Stimulated activated CD4-positive, alpha-beta T cell treated with anti-CD3 and anti-CD28 coated beads, Interleukin-4, amount 100 ng/mL, for 48 hours (primary cell): Measurements from ENCODE around the gene TTC1.
A peak's percentile ranks its signal among the peaks of the same experiment; 100 is the strongest.
"Not testable (repeated sequence)": the region's sequence is repeated elsewhere in the genome, so short reads cannot be mapped to it uniquely, and the experiment has no call there.

Experiments
- DNase-seq, 2 donors: peaks; one replicate each; pipeline ENCODE4 v3.0.0-alpha.2; 2020; ENCODE audit warnings: low read depth in 2 of 2

TTC1 gene

GRCh38 chr5:160008877-160009590, at the start of gene TTC1:
TSS of gene TTC1 (plus strand) at chr5:160009139. CDS start at chr5:160010529, 1,390 bp downstream.
- peak; percentile 76 to 87 for DNase-seq

- no peak for DNase-seq
Measured at GRCh38 chr5:159961176-159962160, 47.5 kb upstream of the TTC1 start.

- DNase-seq: no peak
Measured at GRCh38 chr5:159962214-159962613, 46.7 kb upstream of the TTC1 start.

GRCh38 chr5:159963935-159964334, 45.0 kb upstream of the TTC1 start:
- DNase-seq: no peak

- DNase-seq: peak in 1 of 2 donors; percentile 16
Measured at GRCh38 chr5:159965031-159965837, 43.7 kb upstream of the TTC1 start.

- DNase-seq: not testable (repeated sequence)
Measured at GRCh38 chr5:159965838-159966128, 43.2 kb upstream of the TTC1 start.

DNA sequence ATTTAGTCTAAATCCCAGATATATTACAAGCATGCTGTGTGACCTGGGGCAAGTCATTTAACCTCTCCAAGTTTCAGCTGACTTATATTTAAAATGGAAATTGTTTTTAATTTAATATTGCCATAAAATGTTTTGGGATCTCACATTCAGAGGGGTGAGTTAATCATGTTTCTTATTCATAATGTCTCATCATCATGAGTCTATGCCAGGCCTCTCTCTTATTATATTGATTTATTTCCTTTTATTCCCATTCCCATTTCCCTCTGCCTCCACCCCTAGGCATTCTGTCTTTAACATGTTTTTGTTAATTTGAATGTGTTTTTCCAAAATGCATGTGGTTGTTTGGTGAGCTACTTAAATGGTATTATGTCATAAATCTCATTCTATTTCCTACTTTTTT, 39.0 kb upstream of the TTC1 start:
- DNase-seq: no peak

- no peak for DNase-seq
Measured at GRCh38 chr5:159971038-159971437, 37.9 kb upstream of the TTC1 start.

- DNase-seq: no peak
Measured at GRCh38 chr5:159971514-159971913, 37.4 kb upstream of the TTC1 start.

- DNase-seq: no peak
Measured at GRCh38 chr5:159971931-159972461, 36.9 kb upstream of the TTC1 start.

GRCh38 chr5:159972538-159973362, 36.2 kb upstream of the TTC1 start:
- DNase-seq: no peak

DNA sequence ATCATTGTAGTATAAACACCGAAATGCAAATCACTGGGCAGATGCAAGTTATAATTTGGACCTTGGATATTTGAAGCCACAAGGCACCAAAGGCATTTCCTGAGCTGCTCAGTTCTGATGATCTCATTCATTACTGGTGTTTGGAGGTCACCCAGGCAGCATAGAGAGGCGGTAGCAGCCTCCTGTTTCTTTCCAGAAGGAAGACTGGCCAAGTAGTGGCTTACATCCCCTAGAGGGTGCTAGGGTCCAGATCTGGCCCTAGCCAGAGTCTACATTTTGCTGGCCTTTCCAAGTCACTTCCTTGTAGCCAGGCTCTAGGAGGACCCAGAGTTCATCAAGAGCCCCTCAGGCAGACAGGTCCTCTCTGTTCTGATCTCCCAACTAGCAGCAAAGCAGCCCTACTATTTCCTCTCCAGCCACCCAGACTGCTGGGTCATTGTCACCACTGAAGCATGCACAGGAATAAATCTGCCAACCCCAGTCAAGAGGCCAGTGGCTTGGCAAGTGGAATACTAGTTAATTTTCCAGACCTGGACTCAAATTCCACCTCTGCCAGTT, 33.4 kb upstream of the TTC1 start:
- no peak for DNase-seq

- DNase-seq: no peak
Measured at GRCh38 chr5:159976921-159977320, 32.0 kb upstream of the TTC1 start.

DNA sequence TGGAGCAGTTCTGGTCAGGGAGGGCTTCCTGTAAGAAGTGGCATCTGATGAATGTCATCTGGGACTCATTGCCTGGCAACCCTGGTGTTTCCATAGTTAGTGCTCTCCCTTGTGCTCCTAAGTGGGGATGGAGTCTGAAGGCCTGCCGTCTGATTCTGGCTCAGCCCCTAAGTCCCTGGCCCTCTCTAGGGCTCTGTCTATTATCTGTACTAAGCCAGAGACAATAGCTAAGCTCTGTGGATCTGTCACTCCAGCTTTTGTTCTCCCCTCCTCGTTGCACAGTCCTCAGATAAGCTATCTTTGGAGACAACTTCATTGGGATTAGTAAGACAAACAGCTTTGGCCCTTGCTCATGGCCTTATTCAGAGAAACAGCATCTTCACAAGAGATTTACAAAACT, 30.6 kb upstream of the TTC1 start:
- DNase-seq: no peak

DNA sequence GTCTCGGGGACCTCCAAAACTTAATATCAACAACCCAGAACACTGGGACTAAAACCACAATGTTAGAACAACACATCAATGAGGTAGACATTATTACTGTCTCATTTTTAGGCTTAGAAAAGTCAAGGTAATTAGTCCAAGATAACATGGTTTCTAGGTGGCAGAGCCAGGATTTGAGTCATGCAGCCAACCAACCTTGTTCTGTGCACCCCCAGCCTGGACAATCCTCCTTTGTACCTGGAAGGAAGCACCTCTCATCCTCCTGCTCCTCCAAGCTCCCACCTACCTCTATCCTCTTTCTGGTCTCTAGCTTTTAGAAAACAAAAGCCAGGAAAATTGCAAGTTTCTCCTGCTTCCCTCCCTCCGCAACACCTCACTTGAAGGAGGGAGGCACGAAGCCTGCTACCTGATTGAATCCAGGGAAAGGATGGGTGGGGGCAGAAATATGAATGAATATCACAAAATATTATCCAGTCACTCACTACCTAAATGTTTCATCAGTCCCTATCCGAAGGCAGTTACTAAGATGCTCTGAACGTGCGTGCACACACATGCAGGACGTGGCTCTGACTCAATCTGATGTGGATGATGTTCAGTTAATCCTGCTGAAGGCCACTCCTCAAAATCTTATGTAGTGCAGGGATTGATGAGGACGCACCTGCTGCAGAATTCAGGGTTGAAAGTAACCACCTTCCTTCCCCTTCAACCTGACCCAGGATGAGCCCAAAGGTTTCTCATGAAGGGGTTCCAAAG, 26.3 kb upstream of the TTC1 start:
- no peak for DNase-seq

- DNase-seq: peak; percentile 64 to 69
Measured at GRCh38 chr5:159987031-159987674, 21.8 kb upstream of the TTC1 start.

GRCh38 chr5:159990506-159990905, 18.4 kb upstream of the TTC1 start:
- no peak for DNase-seq

GRCh38 chr5:159992566-159992965, 16.4 kb upstream of the TTC1 start:
- DNase-seq: no peak

- no peak for DNase-seq
Measured at GRCh38 chr5:159993194-159993593, 15.7 kb upstream of the TTC1 start.
